ENCODE results near the gene AFG1L.
"Not testable (repeated sequence)": the region's sequence is repeated elsewhere in the genome, so short reads cannot be mapped to it uniquely, and the experiment has no call there.

The AFG1L gene

GRCh38 chr6:108419474-108419873 lies 124.6 kb downstream of the AFG1L start:
- DNase-seq: no peak

DNA sequence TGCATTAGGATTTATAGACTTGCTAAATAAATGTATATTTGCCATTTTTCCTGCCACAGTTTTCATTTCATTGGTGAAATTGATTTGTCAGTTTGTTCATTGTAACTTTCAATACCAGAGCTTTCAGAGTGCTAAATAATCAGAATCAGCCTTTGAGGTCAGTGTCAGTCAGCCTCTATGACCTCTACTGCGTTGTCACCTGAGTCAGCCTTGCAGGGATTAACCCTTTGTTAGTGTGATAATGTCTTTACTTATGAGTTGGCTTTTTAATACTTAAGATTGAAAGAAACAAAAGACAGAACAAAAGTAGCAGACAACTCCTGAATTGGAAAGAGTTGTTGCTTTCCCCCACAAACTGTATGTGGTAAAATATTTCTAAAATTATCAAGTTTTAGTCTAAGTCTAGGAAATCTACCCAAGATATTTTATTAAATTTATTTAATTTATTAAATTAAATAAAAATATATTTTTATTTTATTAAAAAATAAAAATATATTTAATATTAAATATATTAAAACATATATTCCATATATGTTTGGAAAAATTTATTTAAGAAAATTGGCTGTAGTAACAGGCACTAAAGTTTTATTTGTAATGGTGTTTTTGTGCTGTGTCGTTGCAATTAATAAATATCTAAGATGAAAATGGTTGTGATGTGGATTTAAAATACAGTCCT lies 125.2 kb downstream of the AFG1L start:
- no peak for DNase-seq

DNA sequence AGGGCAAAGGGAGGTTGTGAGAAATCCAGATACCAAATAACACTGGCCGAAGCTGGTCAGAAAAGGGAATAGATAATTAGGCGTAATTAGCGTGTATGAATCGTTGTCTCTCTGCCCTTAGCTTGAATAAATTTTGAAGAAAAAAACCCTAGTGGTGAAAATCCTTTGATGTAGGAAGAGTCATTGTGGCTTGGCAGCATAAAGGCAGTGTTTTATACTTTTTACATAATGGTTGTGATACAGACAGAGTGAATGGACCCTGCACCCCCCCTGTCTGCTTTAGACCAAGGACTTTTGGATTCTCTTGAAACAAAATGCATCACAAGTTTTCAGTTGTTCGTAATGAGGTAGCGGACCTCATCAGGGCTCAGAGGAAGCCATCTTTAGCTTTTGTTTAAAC lies 126.5 kb downstream of the AFG1L start:
- DNase-seq: no peak

GRCh38 chr6:108423982-108424705 lies 129.3 kb downstream of the AFG1L start:
- no peak for DNase-seq

GRCh38 chr6:108425428-108425827 lies 130.6 kb downstream of the AFG1L start:
- no peak for DNase-seq

GRCh38 chr6:108432143-108432542 lies 137.3 kb downstream of the AFG1L start:
- no peak for DNase-seq

DNA sequence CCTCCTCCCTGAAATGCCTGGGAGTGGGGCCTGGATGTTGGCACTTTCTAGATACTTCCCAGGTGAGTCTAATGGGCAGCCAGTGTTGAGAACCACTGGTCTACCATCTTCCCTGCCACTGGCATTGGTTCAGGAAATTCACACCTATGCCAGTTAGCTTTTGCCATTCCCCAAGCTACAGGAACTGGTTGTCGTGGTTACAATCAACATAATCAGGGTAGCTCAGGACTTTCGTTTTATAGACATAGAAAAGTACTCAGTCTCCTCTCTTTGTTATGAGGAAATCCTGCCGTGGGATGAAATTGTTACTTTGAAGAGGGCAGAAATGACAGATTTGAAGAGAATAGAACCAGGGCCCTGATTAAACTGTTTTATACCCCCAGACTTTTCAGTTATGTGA lies 137.9 kb downstream of the AFG1L start:
- no peak for DNase-seq

- DNase-seq: no peak
Measured at GRCh38 chr6:108434222-108434621, 139.4 kb downstream of the AFG1L start.

- no peak for DNase-seq
Measured at GRCh38 chr6:108435391-108435790, 140.5 kb downstream of the AFG1L start.

GRCh38 chr6:108436771-108437170 lies 141.9 kb downstream of the AFG1L start:
- DNase-seq: no peak

DNA sequence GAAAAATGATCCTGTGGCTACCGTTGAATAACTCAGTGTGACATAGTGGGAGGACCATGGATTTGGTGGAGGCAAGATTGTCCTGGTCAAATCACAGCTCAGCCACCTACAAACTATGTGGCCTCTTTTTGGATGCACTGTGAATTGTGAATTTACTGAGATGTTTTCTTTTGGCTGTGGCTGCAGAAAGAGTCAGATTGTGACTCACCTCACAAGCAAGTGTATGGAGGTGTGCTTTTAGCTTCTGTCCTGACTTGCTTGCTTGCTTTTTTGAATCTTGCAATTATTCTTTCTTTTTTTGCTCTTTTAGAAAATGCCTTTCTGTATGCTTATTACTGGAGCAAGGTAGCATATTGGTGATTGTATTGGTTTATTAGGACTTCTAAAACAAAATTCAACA lies 143.0 kb downstream of the AFG1L start:
- no peak for DNase-seq

DNA sequence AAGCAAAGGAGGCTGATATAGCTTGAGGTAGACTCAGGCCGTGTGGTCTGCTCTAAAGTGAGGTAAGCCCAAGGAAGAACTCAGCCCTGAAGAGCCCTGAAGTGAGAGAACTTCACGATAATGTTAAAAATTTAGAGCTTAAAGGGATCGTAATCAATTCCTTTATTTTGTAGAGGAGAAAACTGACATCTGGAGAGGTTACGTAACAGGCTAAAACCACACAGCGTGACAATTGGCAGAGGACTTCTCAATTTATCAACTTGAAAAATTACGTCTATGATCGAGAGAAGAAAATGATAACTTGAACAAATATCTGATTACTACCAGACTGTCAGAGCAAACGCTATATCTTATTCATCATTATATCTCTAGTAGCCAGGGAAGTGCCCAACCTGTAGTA lies 144.1 kb downstream of the AFG1L start:
- DNase-seq: no peak

DNA sequence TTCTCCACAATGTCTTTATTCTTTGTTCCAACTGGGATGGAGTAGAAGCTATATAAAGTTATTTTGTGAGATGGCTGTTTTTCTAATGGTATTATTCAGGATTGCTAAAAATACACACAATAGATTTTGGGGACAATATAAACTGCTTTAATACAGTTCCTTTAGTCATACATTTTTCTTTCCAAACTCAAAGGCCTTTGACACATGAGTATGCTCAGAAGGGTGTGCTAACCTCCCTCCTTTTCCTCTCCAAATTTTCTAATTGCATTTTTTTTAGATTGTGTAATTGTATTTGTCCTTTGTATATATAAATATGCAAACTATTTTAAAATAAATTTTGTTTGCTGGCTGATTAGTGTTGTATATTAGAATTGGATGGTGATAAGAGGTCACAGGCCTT lies 146.3 kb downstream of the AFG1L start:
- no peak for DNase-seq

DNA sequence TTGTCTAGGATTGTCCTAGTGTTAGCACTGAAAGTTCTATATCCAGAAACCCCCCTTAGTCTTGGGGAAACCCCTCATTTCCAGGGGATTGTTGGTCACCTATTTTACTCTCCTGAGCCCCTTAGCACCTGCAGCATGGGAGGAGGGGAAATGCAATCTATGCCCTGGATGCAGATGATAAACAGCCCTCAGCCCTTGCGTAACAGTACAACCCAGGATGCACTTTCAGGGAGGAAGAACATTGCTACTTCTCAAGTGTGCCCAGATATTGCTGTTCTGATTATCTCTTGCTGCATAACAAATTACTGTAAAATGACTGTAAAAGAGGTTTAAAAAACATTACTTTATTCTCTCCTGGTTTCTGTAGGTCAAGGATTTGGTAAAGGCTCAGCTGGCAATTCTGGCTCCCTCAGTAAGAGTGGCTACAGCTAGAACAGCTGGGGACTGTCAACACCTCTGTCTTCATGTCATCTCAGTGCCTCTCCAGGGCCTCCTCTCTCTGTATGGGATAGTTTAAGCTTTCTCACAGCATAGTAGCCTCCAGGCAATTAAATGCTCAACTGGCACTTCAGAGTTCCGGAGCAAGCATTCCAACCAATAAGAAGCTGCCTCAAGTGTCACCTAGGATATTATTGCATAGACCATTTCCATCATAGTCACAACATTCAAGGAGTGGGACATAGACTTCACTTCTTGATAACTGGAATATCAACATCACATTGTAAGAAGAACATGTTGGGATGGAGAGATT lies 148.1 kb downstream of the AFG1L start:
- no peak for DNase-seq

GRCh38 chr6:108446629-108447150 lies 151.8 kb downstream of the AFG1L start:
- DNase-seq: no peak

DNA sequence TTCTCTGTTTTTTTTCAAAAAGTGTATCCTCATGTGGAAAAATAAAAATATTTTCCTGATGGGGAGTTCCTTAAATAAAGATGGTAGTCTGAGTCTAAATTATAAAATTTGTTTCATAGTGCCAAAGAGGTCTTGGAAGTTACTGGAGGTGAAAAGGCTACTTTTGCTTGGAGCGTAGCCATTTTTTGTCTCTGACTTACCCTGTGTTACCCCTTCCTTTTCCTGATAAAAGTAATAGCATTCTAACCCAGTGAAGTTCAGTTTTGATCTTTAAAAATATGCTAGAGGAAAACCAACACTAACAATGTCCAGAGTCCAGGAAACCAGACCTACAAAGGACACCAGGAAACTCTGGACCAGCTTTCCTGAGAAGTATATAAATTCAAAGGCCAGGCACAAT lies 153.6 kb downstream of the AFG1L start:
- DNase-seq: no peak

- not testable (repeated sequence) for DNase-seq
Measured at GRCh38 chr6:108449717-108450116, 154.9 kb downstream of the AFG1L start.

- DNase-seq: no peak
Measured at GRCh38 chr6:108451816-108452215, 157.0 kb downstream of the AFG1L start.

DNA sequence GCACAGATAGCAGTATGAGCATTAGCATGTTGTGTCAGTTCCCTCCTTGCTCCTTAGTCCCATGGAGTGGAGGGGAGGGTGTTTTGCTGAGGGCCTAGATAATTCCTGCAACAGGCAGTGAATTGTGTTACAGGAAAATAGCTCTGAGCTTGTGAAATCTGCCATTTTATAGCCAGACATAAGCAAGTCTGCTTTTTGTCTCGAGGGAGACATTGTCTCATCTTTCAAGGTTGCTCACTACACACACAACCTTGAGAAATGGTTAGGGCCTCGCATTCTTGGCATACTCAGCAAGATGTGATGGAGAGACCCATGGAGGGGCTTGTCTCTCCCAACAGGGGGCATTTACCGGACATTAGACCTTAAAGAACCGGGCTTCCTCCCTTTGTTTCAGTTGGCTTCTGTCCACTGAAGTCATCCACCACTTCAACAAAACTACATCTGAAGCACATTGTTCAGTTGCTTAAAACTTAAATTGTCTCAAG lies 157.9 kb downstream of the AFG1L start:
- no peak for DNase-seq

DNA sequence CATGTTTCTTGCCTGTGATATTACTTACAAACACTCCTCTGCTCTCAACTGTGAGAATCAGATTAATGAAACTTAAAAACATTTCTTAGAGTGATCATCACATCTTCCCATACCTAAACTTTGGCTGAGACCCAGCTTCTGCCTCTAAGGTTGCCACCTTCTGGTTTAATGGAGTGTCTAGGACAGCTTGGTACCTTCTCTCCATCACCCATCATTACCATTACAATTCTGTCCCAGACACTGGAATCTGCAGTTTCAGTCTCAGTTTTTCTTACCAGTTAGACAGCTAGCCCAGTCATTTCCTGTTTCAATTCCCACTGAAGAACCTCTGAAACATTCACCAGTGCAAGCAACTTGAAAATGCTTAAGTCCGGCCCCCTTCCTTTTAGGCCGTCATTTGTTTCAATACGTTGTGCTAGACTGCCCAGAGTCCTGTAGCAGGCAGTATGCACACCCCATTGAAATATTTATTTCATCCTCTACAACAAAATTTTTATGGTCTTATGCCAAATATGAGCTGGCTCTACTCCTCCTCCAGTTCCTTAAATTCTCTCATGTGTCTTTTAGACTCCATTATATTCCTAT lies 158.8 kb downstream of the AFG1L start:
- no peak for DNase-seq

GRCh38 chr6:108454356-108454755 lies 159.5 kb downstream of the AFG1L start:
- no peak for DNase-seq

DNA sequence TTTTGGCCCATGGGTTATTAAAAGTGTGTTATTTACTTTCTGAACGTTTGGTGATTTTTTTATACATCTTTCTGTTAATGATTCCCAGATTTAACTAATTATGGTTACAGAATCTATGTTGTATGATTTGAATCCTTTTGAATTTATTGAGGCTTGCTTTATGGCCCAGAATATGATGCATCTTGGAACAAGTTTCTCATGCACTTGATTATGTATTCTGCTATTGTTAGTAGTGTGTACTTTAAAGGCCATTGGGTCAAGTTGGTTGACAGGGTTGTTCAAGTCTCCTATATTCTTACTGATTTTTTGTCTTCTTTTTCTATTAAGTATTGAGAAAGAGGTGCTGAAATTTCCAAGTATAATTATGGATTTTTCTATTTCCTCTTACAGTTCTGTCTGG lies 160.8 kb downstream of the AFG1L start:
- no peak for DNase-seq

DNA sequence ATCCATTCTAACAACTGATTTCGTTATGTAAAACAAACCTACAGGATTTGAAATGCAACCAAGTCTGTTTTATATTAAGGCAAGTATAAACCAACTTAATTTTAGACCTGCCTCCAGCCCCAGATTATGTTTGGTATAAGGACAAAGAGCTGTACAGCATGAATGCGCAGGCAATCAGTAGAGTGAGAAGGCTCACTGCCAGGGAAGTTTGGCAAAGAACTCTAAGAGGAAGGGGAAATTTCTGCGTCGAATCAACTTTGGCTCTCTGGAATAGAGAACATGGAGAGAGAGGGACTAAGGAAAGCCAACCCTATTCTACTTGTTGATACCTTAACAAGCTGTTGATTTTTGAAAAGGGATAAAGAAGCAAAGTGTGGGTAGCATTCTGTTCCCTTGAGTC lies 168.9 kb downstream of the AFG1L start:
- no peak for DNase-seq

Measured in NCI-H187 treated with DMSO at 0.1 percent for 48 hours (cell line).